Endothelial cell of umbilical vein (primary cell): Measurements from ENCODE around the gene CCSER1. TPM values are rescaled to one million over a fixed set of nuclear protein-coding genes. Genes with fewer than 3 reads are reported as not detected.

ENCODE experiments used
- BruUV-seq: library from RNA; stranded (reverse); fragments of 400-500 nt; replicated peaks from 2 replicates; lab custom pipeline; 2021; lab: Mats Ljungman, UMichigan
- CTCF ChIA-PET: fragments of 300-600, 350-600 bp; sonication (Branson Sonifier 250); formaldehyde crosslinking; loops from one replicate; lab custom pipeline; 2021; ENCODE audit warnings: antibody characterized with exemption, inconsistent platforms; lab: Charles Lee
- POLR2A ChIA-PET: fragments of 300-600, 350-600 bp; sonication (Branson Sonifier 250); formaldehyde crosslinking; loops from one replicate; lab custom pipeline; 2021; ENCODE audit warnings: antibody characterized with exemption, inconsistent platforms; lab: Charles Lee
- DNase-seq: peaks from one replicate; pipeline ENCODE4 v3.0.0-alpha.2; 2011; ENCODE audit warnings: low read depth, low spot score
- FAIRE-seq: peaks from 2 replicates; lab custom pipeline; 2011; peaks lifted over from hg19 to GRCh38; lab: Jason Lieb, UNC
- H2AFZ ChIP-seq: 2 replicates; pipeline ENCODE4 v1.6.0; 2012; ENCODE audit warnings: low read depth, low read length, control low read depth, inconsistent platforms
- H3K27ac ChIP-seq: 2 replicates; pipeline ENCODE4 v1.5.1; 2011; ENCODE audit warnings: low read depth, mild to moderate bottlenecking, control low read depth, low read length, moderate library complexity; ENCODE audit not compliant: insufficient read depth
- H3K27me3 ChIP-seq, 2 experiments: 2 replicates each; pipeline versions ENCODE4 v1.6.0 to v1.6.1; 2011; ENCODE audit warnings: low read length in 2 of 2, mixed read lengths in 1 of 2; ENCODE audit not compliant: control insufficient read depth in 2 of 2, insufficient read depth in 2 of 2
- H3K36me3 ChIP-seq, 2 experiments: 2 replicates in 1 of 2; 3 replicates in 1 of 2; pipeline ENCODE4 v1.5.1; 2011; ENCODE audit warnings: low read length in 2 of 2, mild to moderate bottlenecking in 1 of 2, moderate library complexity in 1 of 2; ENCODE audit not compliant: control insufficient read depth in 2 of 2, insufficient read depth in 2 of 2; ENCODE audit errors: extremely low read depth in 1 of 2
- H3K4me1 ChIP-seq: 3 replicates; pipeline ENCODE4 v1.5.1; 2011; ENCODE audit warnings: mild to moderate bottlenecking, low read length; ENCODE audit not compliant: control insufficient read depth, insufficient read depth; ENCODE audit errors: extremely low read depth
- H3K4me2 ChIP-seq: 2 replicates; pipeline ENCODE4 v1.6.1; 2011; ENCODE audit warnings: low read length, control low read depth, mixed read lengths; ENCODE audit not compliant: insufficient read depth
- H3K4me3 ChIP-seq, 3 experiments: fragments of 200-600 bp in 1 of 3; sonication (generic), shearing (Covaris generic) in 1 of 3; replicated peaks in 1 of 3; 2 replicates each; pipeline ENCODE4 v1.5.1; 2011 to 2016; ENCODE audit warnings: control low read depth in 3 of 3, low read length in 3 of 3, mild to moderate bottlenecking in 2 of 3, inconsistent platforms in 1 of 3, low read depth in 1 of 3, moderate library complexity in 1 of 3; ENCODE audit not compliant: insufficient read depth in 1 of 3
- H3K79me2 ChIP-seq: 2 replicates; pipeline ENCODE4 v1.6.0; 2012; ENCODE audit warnings: low read length, inconsistent platforms; ENCODE audit not compliant: control insufficient read depth, insufficient read depth
- H3K9ac ChIP-seq: replicated peaks from 2 replicates; pipeline ENCODE3; 2011; ENCODE audit warnings: low read length, control low read depth; ENCODE audit not compliant: insufficient read depth; ENCODE audit errors: extremely low read depth
- H3K9me1 ChIP-seq: replicated peaks from 3 replicates; pipeline ENCODE4 v1.6.0; 2011; ENCODE audit warnings: mild to moderate bottlenecking, low read length; ENCODE audit not compliant: control insufficient read depth, insufficient read depth; ENCODE audit errors: extremely low read depth
- H3K9me3 ChIP-seq: replicated peaks from 2 replicates; pipeline ENCODE4 v1.5.1; 2012; ENCODE audit warnings: low read length, inconsistent platforms; ENCODE audit not compliant: control insufficient read depth, insufficient read depth
- H4K20me1 ChIP-seq: replicated peaks from 2 replicates; pipeline ENCODE3; 2011; ENCODE audit warnings: mild to moderate bottlenecking, low read length; ENCODE audit not compliant: control insufficient read depth, insufficient read depth; ENCODE audit errors: extremely low read depth
- CTCF ChIP-seq, 2 donors: IDR thresholded peaks; 1 replicate in 1 of 2; 2 replicates in 1 of 2; pipeline ENCODE4 v1.5.1; 2011; ENCODE audit warnings: low read length in 2 of 2, mild to moderate bottlenecking in 2 of 2, moderate library complexity in 2 of 2, control low read depth in 1 of 2, inconsistent platforms in 1 of 2, low read depth in 1 of 2; ENCODE audit not compliant: insufficient read depth in 1 of 2; ENCODE audit errors: extremely low read depth in 1 of 2
- EZH2 ChIP-seq: IDR thresholded peaks from 2 replicates; pipeline ENCODE4 v1.6.1; 2012; ENCODE audit warnings: borderline replicate concordance, low read depth, mild to moderate bottlenecking, moderate library complexity, low read length, inconsistent platforms; ENCODE audit not compliant: severe bottlenecking
- FOS ChIP-seq: IDR thresholded peaks from 2 replicates; pipeline ENCODE4 v1.6.1; 2011; ENCODE audit warnings: mild to moderate bottlenecking, low read length, moderate library complexity, borderline replicate concordance; ENCODE audit not compliant: insufficient read depth
- GATA2 ChIP-seq: IDR thresholded peaks from 2 replicates; pipeline ENCODE4 v1.7.0; 2011; ENCODE audit warnings: low read depth, mild to moderate bottlenecking, moderate library complexity, mixed read lengths, low read length; ENCODE audit not compliant: insufficient read length, insufficient read depth
- JUN ChIP-seq: IDR thresholded peaks from 2 replicates; pipeline ENCODE4 v1.6.1; 2011; ENCODE audit warnings: borderline replicate concordance, low read depth; ENCODE audit not compliant: insufficient read length, insufficient read depth
- MAX ChIP-seq: IDR thresholded peaks from 2 replicates; pipeline ENCODE4 v1.6.1; 2011; ENCODE audit not compliant: insufficient read depth, insufficient read length
- MYC ChIP-seq: IDR thresholded peaks from one replicate; pipeline ENCODE4 v1.6.1; 2011; ENCODE audit warnings: mild to moderate bottlenecking, low read depth, low read length
- POLR2A ChIP-seq: IDR thresholded peaks from 2 replicates; pipeline ENCODE4 v1.6.1; 2012; ENCODE audit warnings: low read depth, mild to moderate bottlenecking, control low read depth, low read length
- POLR2AphosphoS5 ChIP-seq: IDR thresholded peaks from 2 replicates; pipeline ENCODE4 v1.6.1; 2012; ENCODE audit warnings: low read depth, mild to moderate bottlenecking, control low read depth, low read length, moderate library complexity; ENCODE audit not compliant: insufficient read depth
- dilution Hi-C: fragments of 300-500 bp; cut with MboI; formaldehyde crosslinking; loops from one replicate; pipeline ENCODE4 v1.15.0; 2019; ENCODE audit warnings: low sequenced_read_pairs; ENCODE audit not compliant: extremely low pct_ligation_motif_present
- intact Hi-C: fragments of 100-400 bp; cut with micrococcal nuclease; formaldehyde crosslinking; loops from one replicate; pipeline ENCODE4 v1.10.0; 2022
- polyA plus RNA-seq, 4 experiments: library from polyadenylated mRNA; depleted of rRNA in 3 of 4; stranded (reverse) in 3 of 4; unstranded in 1 of 4; fragments of >200 nt; gene quantifications; 2 replicates each; pipeline versions ENCODE4 v1.2.1 to v1.2.3, GENCODE V29; 2011 to 2012; ENCODE audit warnings: missing spikeins in 1 of 4
- total RNA-seq: library from RNA; stranded (reverse); gene quantifications from 2 replicates; pipeline ENCODE4 v1.2.3, GENCODE V29; 2021

The CCSER1 gene
- total and polyA plus RNA-seq, 2 donors (not counting 3 experiments of a cell fraction or from before 2014, with no cell fraction given): 0.11 to 1.8 TPM

GRCh38 chr4:91226867-91227266, 1099.7 kb downstream of the CCSER1 start:
- no peak overlapping the region for H3K4me3 ChIP-seq
- DNase-seq (no peak), FAIRE-seq (no peak)
- no peaks in the 10 kb centered on the region for H3K27me3 ChIP-seq
- ChIA-PET POLR2A (no interaction called here), CTCF (no interaction called here)
- no peak for TF ChIP-seq EZH2
- no peak for TF ChIP-seq MAX
- no peak for TF ChIP-seq POLR2A
- TF ChIP-seq GATA2: no peak
- no peak for TF ChIP-seq JUN
- TF ChIP-seq CTCF (IDR thresholded peaks at IDR 0.05; ENCODE audit: extremely low read depth in 1 of 2, insufficient read depth in 1 of 2, low read depth in 1 of 2, low read length in 2 of 2): no peak
- TF ChIP-seq POLR2AphosphoS5: no peak
- no peak for TF ChIP-seq FOS
- TF ChIP-seq MYC: no peak
- H3K9me3 ChIP-seq: no peaks in the 10 kb centered on the region
- no peaks in the 10 kb centered on the region for H3K4me1 ChIP-seq
- intact Hi-C loops (no loop called here), dilution Hi-C loops (no loop called here)
- no TSS peak for BruUV-seq
- no peaks in the 10 kb centered on the region for H3K79me2 ChIP-seq
- no peak overlapping the region for H3K27ac ChIP-seq
- no peaks in the 10 kb centered on the region for H3K36me3 ChIP-seq
- H3K9ac ChIP-seq: no peak overlapping the region
- H4K20me1 ChIP-seq: no peaks in the 10 kb centered on the region
- no peak overlapping the region for H3K4me2 ChIP-seq
- no peaks in the 10 kb centered on the region for H3K9me1 ChIP-seq
- H2AFZ ChIP-seq: no peak overlapping the region
